NCI-H2196 treated with DMSO at 0.1 percent for 48 hours (cell line): Measurements from ENCODE around the gene C12orf57.
A peak's percentile ranks its signal among the peaks of the same experiment; 100 is the strongest.

Experiments used
- DNase-seq: peaks from one replicate; lab custom pipeline; 2025; ENCODE audit not compliant: unreplicated experiment; lab: John Stamatoyannopoulos, UW

The C12orf57 gene

GRCh38 chr12:6936636-6937480 is 7.0 kb upstream of the C12orf57 start:
- no peak for DNase-seq

- DNase-seq, result peak; percentile 70
These were observed 6.1 kb upstream of the C12orf57 start for GRCh38 chr12:6937481-6938352.

- no peak for DNase-seq
These were observed 5.2 kb upstream of the C12orf57 start for GRCh38 chr12:6938353-6939190.

GRCh38 chr12:6939191-6939540 is 4.7 kb upstream of the C12orf57 start:
- no peak for DNase-seq

- no peak for DNase-seq
These were observed 2.6 kb upstream of the C12orf57 start for GRCh38 chr12:6941267-6941666.

- DNase-seq, result no peak
These were observed 2.0 kb upstream of the C12orf57 start for GRCh38 chr12:6941782-6942181.

- DNase-seq, result no peak
These were observed 1.5 kb upstream of the C12orf57 start for GRCh38 chr12:6942331-6942665.

- DNase-seq, result peak; percentile 20
These were observed 467 bp upstream of the C12orf57 start for GRCh38 chr12:6943389-6943721.

- peak; percentile 75 for DNase-seq
These were observed 762 bp downstream of the C12orf57 start for GRCh38 chr12:6944381-6945186.

- DNase-seq, result no peak
These were observed 1.8 kb downstream of the C12orf57 start for GRCh38 chr12:6945613-6946012.

GRCh38 chr12:6946033-6946919 is 2.5 kb downstream of the C12orf57 start:
- peak; percentile 80 for DNase-seq

- no peak for DNase-seq
These were observed 3.1 kb downstream of the C12orf57 start for GRCh38 chr12:6946920-6947374.

- no peak for DNase-seq
These were observed 3.8 kb downstream of the C12orf57 start for GRCh38 chr12:6947615-6948014.

- DNase-seq, result no peak
These were observed 5.2 kb downstream of the C12orf57 start for GRCh38 chr12:6948873-6949594.

- no peak for DNase-seq
These were observed 6.6 kb downstream of the C12orf57 start for GRCh38 chr12:6950401-6950801.

GRCh38 chr12:6950811-6951540 is 7.2 kb downstream of the C12orf57 start, which contains the start of gene PTPN6:
Gene PTPN6, plus strand, starts transcription at chr12:6951356. Its CDS starts 157 bp downstream, at chr12:6951513.
- DNase-seq, result no peak

- DNase-seq, result no peak
These were observed 7.8 kb downstream of the C12orf57 start for GRCh38 chr12:6951551-6952120.
